ENCODE results near the gene SMARCA1.
A peak's percentile ranks its signal among the peaks of the same experiment; 100 is the strongest.

SMARCA1 gene

DNA sequence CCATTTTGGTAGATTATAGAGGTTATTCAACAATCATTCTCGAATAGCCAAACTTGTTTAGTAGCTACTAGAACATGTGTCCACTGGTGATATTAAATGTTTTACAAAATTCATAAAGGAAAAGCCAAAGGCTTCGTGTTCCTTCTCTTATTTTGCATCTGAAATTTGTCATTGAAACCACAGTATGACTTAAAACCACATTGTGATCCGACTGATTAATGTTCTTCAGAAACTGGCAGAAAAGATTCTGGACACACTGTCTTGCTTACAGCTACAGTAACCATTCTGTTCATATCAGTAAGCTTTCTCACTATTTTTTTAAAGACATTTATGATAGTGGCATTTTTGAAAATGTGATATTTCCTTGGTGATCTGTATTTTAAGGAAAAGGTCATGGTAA lies 2.6 kb upstream of the SMARCA1 start:
- TF ChIP-seq, protein P1, sequence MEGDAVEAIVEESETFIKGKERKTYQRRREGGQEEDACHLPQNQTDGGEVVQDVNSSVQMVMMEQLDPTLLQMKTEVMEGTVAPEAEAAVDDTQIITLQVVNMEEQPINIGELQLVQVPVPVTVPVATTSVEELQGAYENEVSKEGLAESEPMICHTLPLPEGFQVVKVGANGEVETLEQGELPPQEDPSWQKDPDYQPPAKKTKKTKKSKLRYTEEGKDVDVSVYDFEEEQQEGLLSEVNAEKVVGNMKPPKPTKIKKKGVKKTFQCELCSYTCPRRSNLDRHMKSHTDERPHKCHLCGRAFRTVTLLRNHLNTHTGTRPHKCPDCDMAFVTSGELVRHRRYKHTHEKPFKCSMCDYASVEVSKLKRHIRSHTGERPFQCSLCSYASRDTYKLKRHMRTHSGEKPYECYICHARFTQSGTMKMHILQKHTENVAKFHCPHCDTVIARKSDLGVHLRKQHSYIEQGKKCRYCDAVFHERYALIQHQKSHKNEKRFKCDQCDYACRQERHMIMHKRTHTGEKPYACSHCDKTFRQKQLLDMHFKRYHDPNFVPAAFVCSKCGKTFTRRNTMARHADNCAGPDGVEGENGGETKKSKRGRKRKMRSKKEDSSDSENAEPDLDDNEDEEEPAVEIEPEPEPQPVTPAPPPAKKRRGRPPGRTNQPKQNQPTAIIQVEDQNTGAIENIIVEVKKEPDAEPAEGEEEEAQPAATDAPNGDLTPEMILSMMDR (IDR thresholded peaks at IDR 0.05), result no peak
- no peaks in the 10 kb centered on the region for H3K9me3 ChIP-seq
- no peak overlapping the region for H3K27ac ChIP-seq
- H3K4me1 ChIP-seq (ENCODE audit: control insufficient read depth in 1 of 2, insufficient read depth in 1 of 2, low read depth in 1 of 2, low read length in 1 of 2), result peaks cover 0 to 5% of the 10 kb centered on the region in 2 experiments
- H3K36me3 ChIP-seq, result no peaks in the 10 kb centered on the region
- no peak overlapping the region for H3K4me3 ChIP-seq (ENCODE audit: low read depth in 1 of 2, low read length in 1 of 2)
- peaks cover 48% of the 10 kb centered on the region for H3K27me3 ChIP-seq

DNA sequence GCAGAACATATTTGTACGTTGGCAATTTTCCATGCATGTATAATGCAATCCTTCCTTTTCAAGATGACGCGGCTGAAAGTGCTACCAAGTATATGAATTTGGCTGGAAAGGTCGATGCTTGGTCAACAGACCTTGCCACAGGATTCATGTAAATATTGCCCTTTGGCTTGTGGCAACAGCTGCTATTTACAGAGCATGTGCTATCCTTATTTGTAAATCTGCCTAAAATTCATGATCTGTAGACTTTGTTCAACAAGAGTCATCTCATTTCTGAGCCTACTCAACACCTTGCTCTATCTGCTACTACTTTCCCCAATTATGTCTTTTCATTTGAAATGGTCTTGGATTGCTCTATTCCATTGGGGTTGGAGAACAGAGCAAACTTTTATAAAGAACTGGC lies 1.9 kb upstream of the SMARCA1 start:
- no peaks in the 10 kb centered on the region for H3K36me3 ChIP-seq
- TF ChIP-seq, protein P1 (IDR thresholded peaks at IDR 0.05), result no peak
- H3K4me1 ChIP-seq (ENCODE audit: control insufficient read depth in 1 of 2, insufficient read depth in 1 of 2, low read depth in 1 of 2, low read length in 1 of 2), result peaks cover 0 to 5% of the 10 kb centered on the region in 2 experiments
- peaks cover 55% of the 10 kb centered on the region for H3K27me3 ChIP-seq
- H3K9me3 ChIP-seq, result no peaks in the 10 kb centered on the region
- H3K4me3 ChIP-seq (ENCODE audit: low read depth in 1 of 2, low read length in 1 of 2), result no peak overlapping the region
- no peak overlapping the region for H3K27ac ChIP-seq

DNA sequence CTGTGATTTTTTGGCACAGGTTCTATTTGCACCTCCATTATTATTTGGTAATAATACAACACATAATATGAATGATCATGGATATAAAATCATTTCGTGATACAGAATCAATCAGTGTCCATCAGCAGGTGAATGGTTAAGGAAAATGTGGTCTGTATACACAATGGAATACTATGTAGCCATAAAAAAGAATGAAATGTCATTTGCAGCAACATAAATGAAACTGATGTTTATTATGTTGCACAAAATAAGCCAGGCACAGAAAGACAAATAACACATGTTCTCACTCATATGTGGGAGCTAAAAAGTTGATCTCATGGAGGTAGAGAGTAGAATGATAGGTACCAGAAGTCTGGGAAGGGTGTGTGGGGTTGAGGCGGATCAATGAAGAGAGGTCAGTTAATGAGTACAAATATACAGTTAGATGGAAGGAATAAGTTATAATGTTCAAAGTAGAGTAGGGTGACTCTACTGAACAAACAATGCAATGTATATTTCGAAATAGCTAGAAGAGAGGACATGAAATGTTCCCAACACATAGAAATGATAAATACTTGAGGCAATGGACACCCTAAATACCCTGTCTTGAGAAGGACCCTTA lies 1.1 kb upstream of the SMARCA1 start:
- Histone ChIP-seq H3K36me3 (no peaks in the 10 kb centered on the region), H3K4me1 (ENCODE audit: control insufficient read depth in 1 of 2, insufficient read depth in 1 of 2, low read depth in 1 of 2, low read length in 1 of 2) (peaks cover 0 to 5% of the 10 kb centered on the region in 2 experiments), H3K27me3 (peaks cover 55% of the 10 kb centered on the region), H3K27ac (no peak overlapping the region), H3K4me3 (ENCODE audit: low read depth in 1 of 2, low read length in 1 of 2) (no peak overlapping the region), H3K9me3 (no peaks in the 10 kb centered on the region)
- TF ChIP-seq, protein P1 (IDR thresholded peaks at IDR 0.05), result no peak

DNA sequence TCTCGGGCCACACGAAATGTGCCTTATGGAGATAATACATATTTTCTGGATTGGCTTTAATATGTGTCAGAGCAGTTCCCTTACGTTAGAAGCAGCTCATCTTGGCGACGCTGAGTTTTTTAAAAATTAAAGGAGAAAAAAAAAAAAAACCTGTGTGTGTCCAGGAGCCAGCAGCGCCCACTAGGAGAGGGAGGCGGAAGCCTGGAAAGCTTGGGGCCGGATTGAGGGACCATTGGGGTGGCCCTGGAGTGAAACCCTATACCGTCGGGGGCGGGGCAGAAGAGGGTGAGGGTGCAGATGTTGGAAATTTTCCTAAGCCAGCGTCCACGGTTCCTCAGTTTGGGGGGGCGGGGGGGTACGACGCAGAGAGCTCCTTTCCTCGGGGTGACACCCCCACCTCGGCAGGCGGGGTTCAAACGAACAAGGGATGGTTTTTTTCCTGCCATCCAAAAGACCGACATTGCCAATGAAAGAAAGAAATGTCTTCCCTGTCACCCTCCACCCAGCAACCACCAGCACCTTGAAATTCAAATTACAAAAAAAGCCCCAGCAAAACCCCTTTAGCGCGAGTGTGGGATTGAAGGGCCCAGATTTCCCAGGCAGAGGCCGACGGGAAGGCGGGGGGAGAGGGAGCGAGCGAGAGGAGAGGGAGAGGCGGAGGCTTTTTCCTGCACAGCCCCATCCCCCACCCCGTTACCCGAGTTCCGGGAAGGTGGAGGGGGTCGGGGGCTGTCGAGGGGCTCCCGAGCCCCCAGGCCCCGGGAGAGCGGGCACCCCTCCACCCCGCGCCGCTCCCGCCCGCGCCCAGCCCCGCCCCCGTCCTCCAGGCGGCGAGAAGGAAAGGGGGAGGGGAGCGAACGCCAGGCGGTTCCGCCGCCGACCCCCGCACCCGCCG lies 859 bp downstream of the SMARCA1 start:
- peaks cover 55% of the 10 kb centered on the region for H3K27me3 ChIP-seq
- H3K36me3 ChIP-seq, result no peaks in the 10 kb centered on the region
- H3K27ac ChIP-seq, result no peak overlapping the region
- peak overlapping the region; percentile 50 to 62 for H3K4me3 ChIP-seq (ENCODE audit: low read depth in 1 of 2, low read length in 1 of 2)
- TF ChIP-seq, protein P1 (IDR thresholded peaks at IDR 0.05), result no peak
- no peaks in the 10 kb centered on the region for H3K9me3 ChIP-seq
- H3K4me1 ChIP-seq (ENCODE audit: control insufficient read depth in 1 of 2, insufficient read depth in 1 of 2, low read depth in 1 of 2, low read length in 1 of 2), result peaks cover 0 to 5% of the 10 kb centered on the region in 2 experiments

DNA sequence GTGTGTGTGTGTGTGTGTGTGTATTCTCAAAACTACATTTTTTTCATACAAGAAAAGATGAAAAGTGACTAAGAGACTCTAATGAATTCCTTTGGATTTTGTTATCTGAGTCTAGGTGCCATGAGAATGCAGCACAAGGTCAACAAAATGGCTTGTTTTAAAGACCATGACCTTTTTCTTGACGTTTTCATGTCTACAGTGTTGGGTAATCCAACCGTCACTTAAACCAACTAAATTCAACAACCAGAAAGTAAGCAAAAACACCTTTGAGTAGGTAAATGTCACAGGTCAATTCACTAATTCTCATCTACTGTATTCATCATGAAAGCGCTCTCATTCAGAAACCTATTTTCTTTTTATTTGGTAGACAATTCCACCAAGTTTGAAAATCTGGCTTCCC lies 3.1 kb downstream of the SMARCA1 start:
- H3K4me3 ChIP-seq (ENCODE audit: low read depth in 1 of 2, low read length in 1 of 2), result no peak overlapping the region
- peaks cover 0 to 5% of the 10 kb centered on the region in 2 experiments for H3K4me1 ChIP-seq (ENCODE audit: control insufficient read depth in 1 of 2, insufficient read depth in 1 of 2, low read depth in 1 of 2, low read length in 1 of 2)
- H3K36me3 ChIP-seq, result no peaks in the 10 kb centered on the region
- TF ChIP-seq, protein P1 (IDR thresholded peaks at IDR 0.05), result no peak
- no peaks in the 10 kb centered on the region for H3K9me3 ChIP-seq
- peaks cover 50% of the 10 kb centered on the region for H3K27me3 ChIP-seq
- no peak overlapping the region for H3K27ac ChIP-seq
